Measurements from ENCODE around the gene TK1.

TK1 gene

GRCh38 chr17:78124836-78125137, 62.1 kb downstream of the TK1 start:
- no peaks in the 10 kb centered on the region for H3K9me3 Mint-ChIP-seq
- no peaks in the 10 kb centered on the region for H3K27me3 Mint-ChIP-seq (ENCODE audit: low read depth)
- peaks cover 25% of the 10 kb centered on the region for H3K4me1 Mint-ChIP-seq
- H3K36me3 Mint-ChIP-seq (ENCODE audit: low read depth) = peaks cover 12% of the 10 kb centered on the region
- H3K4me3 Mint-ChIP-seq = no peak overlapping the region
- no peak for TF ChIP-seq CTCF (IDR thresholded peaks at IDR 0.05; ENCODE audit: unreplicated experiment in 3 of 3)
- H3K27ac Mint-ChIP-seq = no peak overlapping the region
